HG03565 (cell line): ENCODE measurements around the gene IQCK.

Source experiments
- ATAC-seq: cut with Tn5 transposase; IDR thresholded peaks from one replicate; pipeline ENCODE4 v1.9.1; 2021; ENCODE audit warnings: mild to moderate bottlenecking, moderate library complexity; ENCODE audit not compliant: unreplicated experiment

IQCK gene

GRCh38 chr16:19698480-19699465 is 19.3 kb upstream of the IQCK start:
- ATAC-seq: no peak

GRCh38 chr16:19699472-19699871 is 18.6 kb upstream of the IQCK start:
- ATAC-seq: no peak

GRCh38 chr16:19700319-19700781 is 17.7 kb upstream of the IQCK start:
- ATAC-seq: no peak

GRCh38 chr16:19701091-19701490 is 17.0 kb upstream of the IQCK start:
- ATAC-seq: no peak

- no peak for ATAC-seq
Measured at GRCh38 chr16:19703172-19703889, 14.7 kb upstream of the IQCK start.

- ATAC-seq: no peak
Measured at GRCh38 chr16:19704321-19705145, 13.5 kb upstream of the IQCK start.

- ATAC-seq: no peak
Measured at GRCh38 chr16:19705146-19705501, 12.9 kb upstream of the IQCK start.

- ATAC-seq: no peak
Measured at GRCh38 chr16:19705843-19706242, 12.2 kb upstream of the IQCK start.

GRCh38 chr16:19706846-19707245 is 11.2 kb upstream of the IQCK start:
- no peak for ATAC-seq

- no peak for ATAC-seq
Measured at GRCh38 chr16:19707569-19708295, 10.3 kb upstream of the IQCK start.

GRCh38 chr16:19708296-19709205 is 9.5 kb upstream of the IQCK start:
- ATAC-seq: no peak

GRCh38 chr16:19709381-19710136 is 8.5 kb upstream of the IQCK start:
- no peak for ATAC-seq

GRCh38 chr16:19710191-19710908 is 7.7 kb upstream of the IQCK start:
- no peak for ATAC-seq

- ATAC-seq: no peak
Measured at GRCh38 chr16:19710991-19711545, 7.0 kb upstream of the IQCK start.

- no peak for ATAC-seq
Measured at GRCh38 chr16:19711643-19712042, 6.4 kb upstream of the IQCK start.

- no peak for ATAC-seq
Measured at GRCh38 chr16:19712418-19713058, 5.5 kb upstream of the IQCK start.

GRCh38 chr16:19713697-19714096 is 4.4 kb upstream of the IQCK start:
- ATAC-seq: no peak
